ENCODE data around the gene MAP3K6.

- peak in 1 of 4 donors; percentile 27 for TF ChIP-seq POLR2A (IDR thresholded peaks at IDR 0.05)
- no peak for TF ChIP-seq CTCF (IDR thresholded peaks at IDR 0.05)
Measured at GRCh38 chr1:27383039-27383605, 16.4 kb upstream of the MAP3K6 start, which contains the start of gene CD164L2.

Measured in esophagus squamous epithelium (tissue), 4 donors.